ENCODE measurements around the gene RPS6KB1. TPM values are rescaled to one million over a fixed set of nuclear protein-coding genes. Genes with fewer than 3 reads are reported as not detected.

The RPS6KB1 gene
- total RNA-seq, 1 experiment from 2014 or later, result 75.7 TPM

DNA sequence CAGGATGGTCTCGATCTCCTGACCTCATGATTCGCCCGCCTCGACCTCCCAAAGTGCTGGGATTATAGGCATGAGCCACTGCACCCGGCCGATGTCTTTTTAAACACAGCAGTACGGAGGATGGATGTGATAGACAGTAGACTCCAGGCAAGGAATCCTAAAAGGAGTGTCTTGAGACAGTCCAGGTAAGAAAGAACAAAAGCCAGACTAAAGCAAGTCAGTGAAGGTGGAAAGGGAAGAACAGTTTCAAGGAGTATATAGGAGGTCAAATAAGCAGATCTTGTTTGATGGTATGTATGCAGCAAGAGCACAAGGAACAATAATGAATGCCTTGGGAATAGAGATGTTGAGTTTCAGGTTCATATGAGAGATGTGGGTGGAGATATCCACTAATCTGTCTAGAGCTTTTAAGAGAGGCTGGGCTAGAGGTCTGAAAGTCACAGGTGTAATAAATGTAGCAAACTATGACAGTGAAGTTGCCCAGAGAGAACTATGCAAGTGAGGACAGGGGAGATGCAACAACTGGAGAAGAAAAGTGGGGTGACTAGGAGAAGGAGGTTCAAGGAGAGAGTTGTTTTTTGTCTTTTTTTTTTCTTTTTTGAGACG lies 4.7 kb upstream of the RPS6KB1 start:
- no peak overlapping the region for H3K4me3 ChIP-seq (replicated peaks in 1 of 2; ENCODE audit: low read depth in 1 of 2, low read length in 2 of 2)
- ChIA-PET RAD21 (ENCODE audit: low non-redundant PET in 1 of 2, low total read pairs in 2 of 2, uncharacterized antibody in 2 of 2, unreplicated experiment in 2 of 2) (no interaction called here), CTCF (no interaction called here), POLR2A (interaction anchor here (1.6 kb wide), 1 partner anchor 11 kb away, joined by 4 read pairs; no protein-coding TSS in a partner anchor)
- H3K79me2 ChIP-seq (ENCODE audit: insufficient read depth, low read length), result peaks cover 34% of the 10 kb centered on the region
- H3K36me3 ChIP-seq (ENCODE audit: control insufficient read depth in 1 of 2, insufficient read depth in 2 of 2, low read length in 2 of 2), result peaks cover 28 to 29% of the 10 kb centered on the region in 2 experiments; a peak in 3 of 4 replicates
- DNase-seq (ENCODE audit: low read depth, low spot score), result no peak
- H3K9ac ChIP-seq (ENCODE audit: low read length), result no peak overlapping the region
- intact Hi-C loops (cut with micrococcal nuclease), result no loop called here
- H3K9me3 ChIP-seq (ENCODE audit: control insufficient read depth in 1 of 2, insufficient read depth in 1 of 2, low read depth in 1 of 2, low read length in 2 of 2), result no peaks in the 10 kb centered on the region
- no peak overlapping the region for H3K4me2 ChIP-seq (ENCODE audit: low read length)
- ATAC-seq, result no peak
- peaks cover 7 to 19% of the 10 kb centered on the region in 2 experiments for H3K4me1 ChIP-seq (ENCODE audit: control insufficient read depth in 1 of 2, insufficient read depth in 2 of 2, low read length in 2 of 2)
- no TSS peak for BruUV-seq (replicated peaks)
- H2AFZ ChIP-seq (ENCODE audit: low read depth, low read length, poor library complexity, severe bottlenecking), result no peak overlapping the region
- no peak overlapping the region for H3K27ac ChIP-seq (ENCODE audit: low read depth, low read length)
- H3K9me2 ChIP-seq (ENCODE audit: insufficient read depth), result no peaks in the 10 kb centered on the region
- no peaks in the 10 kb centered on the region for H3K27me3 ChIP-seq (ENCODE audit: insufficient read depth, low read length)
- H4K20me1 ChIP-seq (ENCODE audit: insufficient read depth), result no peaks in the 10 kb centered on the region
- TF ChIP-seq, protein P1, sequence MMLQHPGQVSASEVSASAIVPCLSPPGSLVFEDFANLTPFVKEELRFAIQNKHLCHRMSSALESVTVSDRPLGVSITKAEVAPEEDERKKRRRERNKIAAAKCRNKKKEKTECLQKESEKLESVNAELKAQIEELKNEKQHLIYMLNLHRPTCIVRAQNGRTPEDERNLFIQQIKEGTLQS (IDR thresholded peaks at IDR 0.05), result no peak
- TF ChIP-seq, protein P2, sequence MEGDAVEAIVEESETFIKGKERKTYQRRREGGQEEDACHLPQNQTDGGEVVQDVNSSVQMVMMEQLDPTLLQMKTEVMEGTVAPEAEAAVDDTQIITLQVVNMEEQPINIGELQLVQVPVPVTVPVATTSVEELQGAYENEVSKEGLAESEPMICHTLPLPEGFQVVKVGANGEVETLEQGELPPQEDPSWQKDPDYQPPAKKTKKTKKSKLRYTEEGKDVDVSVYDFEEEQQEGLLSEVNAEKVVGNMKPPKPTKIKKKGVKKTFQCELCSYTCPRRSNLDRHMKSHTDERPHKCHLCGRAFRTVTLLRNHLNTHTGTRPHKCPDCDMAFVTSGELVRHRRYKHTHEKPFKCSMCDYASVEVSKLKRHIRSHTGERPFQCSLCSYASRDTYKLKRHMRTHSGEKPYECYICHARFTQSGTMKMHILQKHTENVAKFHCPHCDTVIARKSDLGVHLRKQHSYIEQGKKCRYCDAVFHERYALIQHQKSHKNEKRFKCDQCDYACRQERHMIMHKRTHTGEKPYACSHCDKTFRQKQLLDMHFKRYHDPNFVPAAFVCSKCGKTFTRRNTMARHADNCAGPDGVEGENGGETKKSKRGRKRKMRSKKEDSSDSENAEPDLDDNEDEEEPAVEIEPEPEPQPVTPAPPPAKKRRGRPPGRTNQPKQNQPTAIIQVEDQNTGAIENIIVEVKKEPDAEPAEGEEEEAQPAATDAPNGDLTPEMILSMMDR (IDR thresholded peaks at IDR 0.05 in 2 of 3, conservative IDR thresholded peaks at IDR 0.05 in 1 of 3; ENCODE audit: borderline replicate concordance in 1 of 3, insufficient read depth in 1 of 3, low read depth in 2 of 3, low read length in 2 of 3), result no peak
- TF ChIP-seq SP1 (IDR thresholded peaks at IDR 0.05; ENCODE audit: low read depth) (no peak), CBX3 (IDR thresholded peaks at IDR 0.05; ENCODE audit: low read depth) (no peak), POLR2AphosphoS5 (IDR thresholded peaks at IDR 0.05; ENCODE audit: low read depth, low read length) (no peak), YY1 (IDR thresholded peaks at IDR 0.05; ENCODE audit: extremely low read depth, insufficient replicate concordance, low read depth, low read length) (no peak), EGR1 (IDR thresholded peaks at IDR 0.05; ENCODE audit: low read depth) (no peak), SIN3A (IDR thresholded peaks at IDR 0.05; ENCODE audit: low read depth) (no peak), EZH2phosphoT487 (IDR thresholded peaks at IDR 0.05; ENCODE audit: borderline replicate concordance) (no peak)
